ENCODE data around the gene RASGRF2.

GRCh38 chr5:81091199-81091598 is 131.0 kb downstream of the RASGRF2 start:
- TF ChIP-seq NR2C2 (CRISPR knock-in tag; IDR thresholded peaks at IDR 0.05) (no peak), NR2C2 (tag; IDR thresholded peaks at IDR 0.05) (no peak), SNIP1 (IDR thresholded peaks at IDR 0.05; ENCODE audit: low read depth) (no peak), ARID4B (CRISPR knock-in tag; IDR thresholded peaks at IDR 0.05) (no peak), DPF2 (IDR thresholded peaks at IDR 0.05) (no peak), ZNF311 (CRISPR knock-in tag; IDR thresholded peaks at IDR 0.05) (no peak), SMAD1 (IDR thresholded peaks at IDR 0.05; ENCODE audit: low read depth, low read length, partially characterized antibody) (no peak), ZFX (CRISPR knock-in tag; IDR thresholded peaks at IDR 0.05) (no peak), PCBP1 (IDR thresholded peaks at IDR 0.05; ENCODE audit: low read depth, low read length, poor library complexity, severe bottlenecking) (no peak), HDGF (IDR thresholded peaks at IDR 0.05) (no peak), GABPB1 (CRISPR knock-in tag; IDR thresholded peaks at IDR 0.05) (no peak)

All from K562 (cell line).